Activated gamma-delta T cell (primary cell): Measurements from ENCODE around the gene ACVR2B.
"Not testable (repeated sequence)": the region's sequence is repeated elsewhere in the genome, so short reads cannot be mapped to it uniquely, and the experiment has no call there.

ENCODE experiments used
- DNase-seq: peaks from one replicate; lab custom pipeline; 2025; lab: John Stamatoyannopoulos, UW
- total RNA-seq, 2 donors: gene quantifications; one replicate each; lab custom pipeline; 2026; lab: John Stamatoyannopoulos, UW

ACVR2B gene
- 25.2 to 42.0 reads per million in 2 donors for total RNA-seq

DNA sequence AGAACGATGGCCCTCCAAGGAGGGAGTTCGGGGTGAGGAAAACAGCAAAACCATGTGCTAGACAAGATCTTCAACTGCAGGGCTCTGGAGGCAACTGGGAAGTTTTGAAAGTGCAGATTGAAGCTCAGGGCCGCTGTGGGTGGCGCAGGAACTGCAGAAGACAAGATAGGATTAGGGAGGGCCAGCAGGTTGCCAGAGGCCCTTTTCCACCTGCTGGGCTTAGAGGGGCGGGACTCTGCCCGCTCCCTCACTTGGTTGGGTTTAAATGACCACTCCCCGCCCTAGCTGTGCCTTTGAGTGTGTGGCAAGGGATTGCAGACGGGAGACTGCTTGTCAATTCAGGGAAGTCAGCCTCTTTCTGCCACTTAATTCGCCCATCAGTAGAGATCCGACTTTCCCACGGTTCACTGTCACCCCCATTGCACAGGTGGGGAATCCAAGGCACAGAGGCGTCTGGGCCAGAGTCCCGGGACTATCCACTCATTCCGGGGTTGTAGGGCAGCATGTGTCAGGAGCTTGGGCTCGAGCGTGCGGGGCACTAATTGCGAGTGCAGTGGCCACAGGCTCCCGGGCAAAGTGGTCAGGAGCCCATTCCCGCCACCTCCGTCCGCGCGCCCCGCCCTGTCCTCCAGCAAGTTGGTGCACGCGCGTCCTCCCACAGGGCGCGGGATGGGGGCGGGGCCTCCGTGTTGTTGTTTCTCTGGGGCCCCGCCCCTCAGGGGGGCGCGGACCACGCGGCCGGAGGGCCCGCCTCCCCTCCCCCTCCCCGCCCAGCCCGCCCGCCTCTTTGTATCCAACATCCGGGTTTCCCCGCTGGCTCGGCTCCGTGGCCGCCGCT is at the start of gene ACVR2B:
Gene ACVR2B, plus strand, starts transcription at position 816 of the 838 bp plus-strand sequence. CDS start 433 bp downstream, outside the sequence.
- DNase-seq: peak; percentile 31

DNA sequence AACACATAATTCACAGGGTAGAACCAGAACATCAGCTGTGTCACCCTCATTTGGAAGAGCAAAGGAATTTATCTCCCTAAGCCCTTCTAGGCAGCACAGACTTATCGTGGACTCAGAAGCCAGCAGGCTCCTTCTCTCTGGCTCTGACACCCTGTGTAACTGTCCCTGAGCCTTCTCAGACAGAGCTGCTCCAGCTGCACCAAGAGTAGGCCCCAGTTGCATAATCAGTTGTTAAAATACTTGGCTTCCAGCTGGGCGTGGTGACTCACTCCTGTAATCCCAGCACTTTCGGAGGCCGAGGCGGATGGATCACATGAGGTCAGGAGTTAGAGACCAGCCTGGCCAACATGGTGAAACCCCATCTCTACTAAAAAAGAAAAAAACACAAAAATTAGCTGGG is 49.4 kb upstream of the ACVR2B start:
- no peak for DNase-seq

DNA sequence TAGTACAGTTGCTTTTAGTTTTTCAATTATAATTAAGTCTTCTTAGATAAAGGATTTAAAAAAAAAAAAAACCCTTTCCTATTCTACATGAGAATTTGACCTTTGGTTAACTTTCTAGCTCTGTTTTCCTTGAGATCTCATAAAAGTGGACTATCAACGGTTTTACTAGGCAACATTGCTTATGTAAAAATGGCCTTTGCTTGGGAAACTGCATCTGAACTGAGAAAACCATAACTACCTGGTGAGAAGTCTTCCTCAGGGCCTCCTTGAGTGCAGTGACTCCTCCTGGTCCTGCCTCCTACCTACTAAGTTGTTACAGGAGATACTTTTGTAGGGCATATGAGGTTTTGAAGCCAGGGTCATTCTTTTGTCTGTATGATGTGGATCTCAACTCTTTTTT is 42.1 kb upstream of the ACVR2B start:
- no peak for DNase-seq

DNA sequence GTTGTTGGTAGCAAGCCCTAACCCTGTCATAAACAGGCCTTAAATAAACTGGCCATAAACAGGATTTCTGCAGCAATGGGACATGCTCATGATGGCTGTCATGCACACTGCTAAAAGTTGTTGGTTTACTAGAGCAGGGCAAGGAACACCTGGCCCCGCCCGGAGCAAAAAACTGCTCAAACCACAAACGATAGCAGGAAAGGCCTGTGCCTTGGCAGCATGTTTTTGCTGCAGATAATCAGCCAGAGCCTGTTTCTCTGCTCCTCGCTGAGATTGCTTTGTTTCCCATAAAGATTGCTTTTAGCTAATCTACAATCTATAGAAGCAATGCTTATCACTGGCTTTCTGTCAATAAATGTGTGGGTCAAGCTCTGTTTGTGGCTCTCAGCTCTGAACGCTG is 32.9 kb upstream of the ACVR2B start:
- not testable (repeated sequence) for DNase-seq

DNA sequence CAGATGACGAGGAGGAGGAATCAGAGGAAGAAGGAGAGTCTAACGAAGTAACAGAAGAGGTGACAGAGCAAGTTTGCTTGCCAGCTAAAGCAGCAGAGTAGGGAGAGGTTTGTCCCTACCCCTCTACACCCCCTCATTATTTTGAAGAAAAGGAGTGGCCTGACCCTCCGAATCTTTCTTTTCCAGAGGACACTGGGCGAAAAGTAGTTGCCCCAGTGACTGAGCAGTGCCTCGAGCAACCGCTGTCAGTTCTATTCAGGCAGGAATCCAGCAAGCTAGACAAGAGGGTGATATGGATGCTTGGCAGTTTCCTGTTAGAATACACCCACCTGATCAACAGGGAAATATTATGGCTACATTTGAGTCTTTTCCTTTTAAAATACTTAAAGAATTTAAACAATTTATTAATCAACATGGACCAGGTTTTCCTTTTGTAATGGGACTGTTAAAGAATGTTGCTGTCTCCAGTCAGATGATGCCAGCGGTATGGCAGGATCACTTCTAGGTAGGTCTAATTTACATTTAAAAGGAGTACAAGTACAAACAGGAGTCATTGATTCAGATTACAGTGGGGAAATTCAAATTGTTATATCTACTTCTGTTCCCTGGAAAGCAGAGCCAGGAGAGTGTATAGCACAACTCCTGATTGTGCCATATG is 31.9 kb upstream of the ACVR2B start:
- DNase-seq: no peak

DNA sequence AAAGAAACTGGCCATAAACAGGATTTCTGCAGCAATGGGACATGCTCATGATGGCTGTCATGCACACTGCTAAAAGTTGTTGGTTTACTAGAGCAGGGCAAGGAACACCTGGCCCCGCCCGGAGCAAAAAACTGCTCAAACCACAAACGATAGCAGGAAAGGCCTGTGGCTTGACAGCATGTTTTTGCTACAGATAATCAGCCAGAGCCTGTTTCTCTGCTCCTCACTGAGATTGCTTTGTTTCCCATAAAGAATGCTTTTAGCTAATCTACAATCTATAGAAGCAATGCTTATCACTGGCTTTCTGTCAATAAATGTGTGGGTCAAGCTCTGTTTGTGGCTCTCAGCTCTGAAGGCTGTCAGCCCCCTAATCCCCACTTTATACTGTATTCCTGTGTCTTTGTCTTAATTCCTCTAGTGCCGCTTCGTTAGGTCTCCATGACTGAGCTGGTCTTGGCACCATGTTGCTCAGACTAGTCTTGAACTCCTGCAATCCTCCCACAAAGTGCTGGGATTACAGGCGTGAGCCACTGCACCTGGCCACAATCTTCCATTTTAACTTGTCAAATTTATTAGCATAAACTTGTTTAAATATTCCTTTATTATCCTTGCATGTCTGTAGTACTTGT is 26.8 kb upstream of the ACVR2B start:
- not testable (repeated sequence) for DNase-seq

DNA sequence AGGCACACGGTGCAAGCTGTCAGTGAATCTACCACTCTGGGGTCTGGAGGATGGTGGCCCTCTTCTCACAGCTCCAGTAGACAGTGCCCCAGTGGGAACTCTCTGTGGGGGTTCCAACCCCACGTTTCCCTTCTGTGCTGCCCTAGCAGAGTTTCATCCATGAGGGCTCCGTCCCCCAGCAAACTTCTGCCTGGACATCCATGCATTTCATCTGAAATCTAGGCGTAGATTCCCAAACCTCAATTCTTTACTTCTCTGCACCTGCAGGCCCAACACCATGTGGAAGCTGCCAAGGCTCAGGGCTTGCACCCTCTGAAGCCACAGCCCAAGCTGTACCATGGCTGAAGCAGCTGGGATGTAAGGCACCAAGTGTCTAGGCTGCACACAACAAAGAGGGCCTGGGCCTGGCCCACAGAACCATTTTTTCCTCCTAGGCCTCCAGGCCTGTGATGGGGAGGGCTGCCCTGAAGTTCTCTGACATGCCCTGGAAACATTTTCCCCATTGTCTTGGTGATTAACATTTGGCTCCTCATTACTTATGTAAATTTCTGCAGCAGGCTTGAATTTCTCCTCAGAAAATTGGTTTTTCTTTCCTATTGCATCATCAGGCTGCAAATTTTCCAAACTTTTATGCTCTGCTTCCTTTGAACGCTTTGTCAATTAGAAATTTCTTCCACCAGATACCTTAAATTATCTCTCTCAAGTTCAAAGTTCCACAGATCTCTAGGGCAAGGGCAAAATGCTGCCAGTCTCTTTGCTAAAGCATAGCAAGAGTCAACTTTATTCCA is 20.6 kb upstream of the ACVR2B start:
- DNase-seq: not testable (repeated sequence)

DNA sequence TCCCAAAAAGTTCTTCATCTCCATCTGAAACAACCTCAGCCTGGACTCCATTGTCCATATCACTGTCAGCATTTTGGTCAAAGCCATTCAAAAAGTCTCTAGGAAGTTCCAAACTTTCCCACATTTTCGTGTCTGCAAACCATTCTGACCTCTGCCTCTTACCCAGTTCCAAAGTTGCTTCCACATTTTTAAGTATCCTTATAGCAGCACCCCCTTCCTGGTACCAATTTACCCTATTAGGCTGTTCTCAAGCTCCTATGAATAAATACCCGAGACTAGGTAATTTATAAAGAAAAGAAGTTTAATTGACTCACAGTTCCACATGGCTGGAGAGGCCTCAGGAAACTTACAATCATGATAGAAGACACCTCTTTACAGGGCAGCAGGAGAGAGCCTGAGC is 20.0 kb upstream of the ACVR2B start:
- DNase-seq: not testable (repeated sequence)

DNA sequence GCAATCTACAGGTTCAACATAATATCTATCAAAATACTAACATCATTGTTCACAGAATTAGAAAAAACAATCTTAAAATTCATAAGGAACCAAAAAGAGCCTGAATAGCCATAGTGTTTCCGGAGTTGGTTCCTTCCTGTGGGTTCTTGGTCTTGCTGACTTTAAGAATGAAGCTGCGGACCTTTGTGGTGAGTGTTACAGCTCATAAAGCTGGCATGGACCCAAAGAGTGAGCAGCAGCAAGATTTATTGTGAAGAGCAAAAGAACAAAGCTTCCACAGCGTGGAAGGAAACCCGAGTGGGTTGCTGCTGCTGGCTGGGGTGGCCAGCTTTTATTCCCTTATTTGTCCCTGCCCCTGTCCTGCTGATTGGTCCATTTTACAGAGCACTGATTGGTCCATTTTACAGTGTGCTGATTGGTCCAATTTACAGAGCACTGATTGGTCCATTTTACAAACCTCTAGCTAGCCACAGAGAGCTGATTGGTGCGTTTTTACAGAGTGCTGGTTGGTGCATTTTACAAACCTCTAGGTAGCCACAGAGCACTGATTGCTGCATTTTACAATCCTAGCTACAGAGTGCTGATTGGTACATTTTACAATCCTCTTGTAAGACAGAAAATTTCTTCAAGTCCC is 15.1 kb upstream of the ACVR2B start:
- not testable (repeated sequence) for DNase-seq

DNA sequence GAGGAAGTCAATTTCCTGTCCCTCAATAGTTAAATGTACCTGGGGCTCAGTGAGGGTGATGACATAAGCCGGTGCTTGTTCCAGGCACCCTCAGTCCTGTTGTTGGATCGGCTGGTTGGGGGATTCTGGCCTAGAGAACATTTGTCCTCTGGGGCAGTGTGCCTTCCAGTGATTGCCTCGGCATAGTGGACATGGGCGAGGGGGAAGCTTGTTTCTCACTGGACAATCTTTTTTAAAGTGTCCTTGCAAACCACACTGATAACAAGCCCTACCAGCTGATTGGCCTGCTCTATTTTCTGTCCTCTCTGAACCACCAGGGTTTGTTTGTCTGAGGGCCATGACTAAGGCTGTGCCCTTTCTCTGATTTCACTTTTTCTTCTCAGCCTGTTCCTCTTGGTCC is 10.5 kb upstream of the ACVR2B start:
- DNase-seq: not testable (repeated sequence)

DNA sequence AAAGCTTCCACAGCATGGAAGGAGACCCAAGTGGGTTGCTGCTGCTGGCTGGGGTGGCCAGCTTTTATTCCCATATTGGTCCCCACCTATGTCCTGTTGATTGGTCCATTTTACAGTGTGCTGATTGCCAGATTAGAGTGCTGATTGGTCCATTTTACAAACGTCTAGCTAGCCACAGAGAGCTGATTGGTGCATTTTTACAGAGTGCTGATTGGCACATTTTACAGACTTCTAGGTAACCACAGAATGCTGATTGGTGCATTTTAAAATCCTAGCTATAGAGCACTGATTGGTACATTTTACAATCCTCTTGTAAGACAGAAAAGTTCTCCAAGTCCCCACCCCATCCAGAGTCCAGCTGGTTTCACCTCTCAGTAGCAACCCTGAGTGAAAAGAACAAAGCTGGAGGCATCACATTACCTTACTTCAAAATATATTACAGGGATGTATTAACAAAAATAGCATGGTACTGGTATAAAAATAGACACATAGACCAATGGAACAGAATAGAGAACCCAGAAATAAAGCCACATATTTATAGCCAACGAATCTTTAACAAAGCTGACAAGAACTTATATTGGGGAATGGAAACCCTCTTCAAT is 7.5 kb upstream of the ACVR2B start:
- no peak for DNase-seq

DNA sequence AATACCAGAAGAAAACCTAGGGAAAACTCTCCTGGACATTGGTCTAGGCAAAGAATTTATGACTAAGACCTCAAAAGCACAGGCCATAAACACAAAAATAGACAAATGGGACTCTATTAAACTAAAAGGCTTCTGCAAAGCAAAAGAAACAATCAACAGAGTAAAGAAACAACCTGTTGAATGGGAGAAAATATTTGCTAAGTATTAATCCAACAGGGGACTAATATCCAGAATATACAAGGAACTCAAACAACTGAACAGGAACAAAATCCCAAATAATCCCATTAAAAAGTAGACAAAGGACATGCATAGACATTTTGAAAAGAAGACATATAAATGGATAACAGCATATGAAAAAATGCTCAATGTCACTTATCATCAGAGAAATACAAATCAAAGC is 6.9 kb upstream of the ACVR2B start:
- no peak for DNase-seq

DNA sequence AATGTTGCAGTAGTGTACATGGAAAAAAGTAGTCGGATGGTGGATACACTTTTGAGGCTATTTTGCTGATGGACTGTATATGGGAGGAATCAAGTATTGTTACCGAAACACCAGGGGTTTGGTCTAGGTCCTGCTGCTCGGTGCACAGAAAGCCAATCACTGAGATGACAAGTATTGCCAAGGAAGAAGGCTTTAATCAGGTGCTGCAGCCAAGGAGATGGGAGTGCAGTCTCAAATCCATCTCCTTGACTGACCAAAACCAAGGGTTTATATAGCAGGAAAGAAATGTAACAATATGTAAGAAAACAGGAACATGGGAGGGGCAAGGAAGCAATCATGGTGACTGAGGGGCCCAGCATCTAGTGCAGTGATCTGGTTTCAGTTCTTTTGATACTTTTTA is 2.8 kb upstream of the ACVR2B start:
- DNase-seq: no peak

DNA sequence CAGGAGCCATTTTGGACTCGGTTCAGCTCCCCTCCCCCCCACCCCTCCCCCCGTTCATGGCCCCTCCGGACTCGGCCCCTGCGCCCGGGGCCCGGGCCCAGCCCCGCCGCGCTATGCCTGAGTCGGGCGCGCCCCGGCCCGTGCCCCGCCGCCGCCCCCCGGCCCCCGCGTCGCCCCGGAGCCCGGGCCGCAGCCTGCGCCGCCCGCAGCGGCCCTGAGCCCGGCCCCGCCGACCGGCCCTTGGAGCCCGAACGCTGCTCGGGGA is 155 bp downstream of the ACVR2B start:
- no peak for DNase-seq

DNA sequence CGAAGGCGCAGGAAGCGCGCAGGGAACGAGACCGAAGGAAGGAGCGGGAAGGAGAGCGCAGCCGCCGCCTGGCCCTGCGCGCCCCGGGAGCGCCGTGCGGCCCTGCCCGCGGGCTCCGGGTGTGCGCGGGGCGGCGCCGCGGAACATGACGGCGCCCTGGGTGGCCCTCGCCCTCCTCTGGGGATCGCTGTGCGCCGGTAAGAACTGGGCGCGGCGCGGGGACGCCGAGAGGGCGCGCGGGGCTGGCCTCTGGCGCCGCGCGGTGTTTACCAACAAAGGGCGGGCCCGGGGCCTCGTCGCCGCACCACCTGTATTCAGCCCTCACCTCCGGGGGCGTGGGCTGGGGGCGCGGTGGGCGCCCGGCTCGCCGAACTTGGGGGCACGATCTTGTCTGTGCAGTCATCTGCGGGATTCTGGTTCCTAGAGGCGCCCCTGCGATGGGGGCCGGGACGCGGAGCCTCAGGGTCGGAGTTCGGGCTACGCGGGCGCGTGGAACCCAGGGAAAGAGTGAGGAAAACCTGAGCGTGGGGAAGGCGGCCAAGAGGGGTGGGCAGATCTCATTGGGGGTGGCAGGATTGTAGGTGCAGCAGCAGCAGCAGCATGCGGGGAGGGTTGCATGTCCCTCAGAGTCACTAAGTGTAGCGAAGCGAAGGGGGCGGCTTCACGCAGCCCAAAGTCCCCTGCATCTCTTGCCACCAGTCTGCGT is 641 bp downstream of the ACVR2B start:
- peak; percentile 13 for DNase-seq

DNA sequence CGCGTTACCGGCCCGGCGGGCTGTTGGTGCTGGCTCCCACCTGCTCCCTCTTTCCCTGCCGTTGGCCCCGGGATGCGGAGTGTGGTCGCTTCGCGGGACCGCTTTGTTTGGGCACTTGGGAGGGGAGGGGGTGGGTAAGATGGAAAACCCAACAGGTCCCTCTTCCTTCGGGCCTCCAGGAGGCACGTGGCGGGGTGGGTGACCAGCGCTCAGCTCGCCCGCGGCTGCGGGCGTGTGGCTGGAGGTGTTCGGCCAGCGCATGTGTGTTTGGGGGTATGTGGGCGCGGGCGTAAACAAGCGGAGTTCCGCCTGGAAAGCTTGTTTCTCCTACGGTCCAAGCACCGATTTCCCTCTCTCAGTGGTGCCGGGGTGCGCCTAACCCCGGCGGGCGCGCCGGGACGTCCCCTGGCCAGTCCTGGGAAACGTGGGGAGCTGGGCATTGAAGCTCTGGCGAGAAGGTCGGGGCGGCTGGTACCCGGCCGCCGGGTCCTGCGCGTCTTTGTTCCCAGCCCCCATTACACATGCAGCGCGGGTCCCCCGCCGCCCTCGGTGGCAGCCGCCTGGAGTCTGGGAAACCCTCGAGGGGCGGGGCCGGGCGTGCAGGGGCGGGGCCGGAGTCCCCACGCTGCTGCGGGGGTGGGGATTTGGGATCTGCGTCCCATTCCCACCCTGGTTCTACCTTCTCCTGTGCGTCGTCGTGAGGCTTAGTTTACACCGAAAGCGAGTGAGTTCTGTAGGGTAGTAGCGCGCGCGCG is 1.4 kb downstream of the ACVR2B start:
- DNase-seq: peak; percentile 15

DNA sequence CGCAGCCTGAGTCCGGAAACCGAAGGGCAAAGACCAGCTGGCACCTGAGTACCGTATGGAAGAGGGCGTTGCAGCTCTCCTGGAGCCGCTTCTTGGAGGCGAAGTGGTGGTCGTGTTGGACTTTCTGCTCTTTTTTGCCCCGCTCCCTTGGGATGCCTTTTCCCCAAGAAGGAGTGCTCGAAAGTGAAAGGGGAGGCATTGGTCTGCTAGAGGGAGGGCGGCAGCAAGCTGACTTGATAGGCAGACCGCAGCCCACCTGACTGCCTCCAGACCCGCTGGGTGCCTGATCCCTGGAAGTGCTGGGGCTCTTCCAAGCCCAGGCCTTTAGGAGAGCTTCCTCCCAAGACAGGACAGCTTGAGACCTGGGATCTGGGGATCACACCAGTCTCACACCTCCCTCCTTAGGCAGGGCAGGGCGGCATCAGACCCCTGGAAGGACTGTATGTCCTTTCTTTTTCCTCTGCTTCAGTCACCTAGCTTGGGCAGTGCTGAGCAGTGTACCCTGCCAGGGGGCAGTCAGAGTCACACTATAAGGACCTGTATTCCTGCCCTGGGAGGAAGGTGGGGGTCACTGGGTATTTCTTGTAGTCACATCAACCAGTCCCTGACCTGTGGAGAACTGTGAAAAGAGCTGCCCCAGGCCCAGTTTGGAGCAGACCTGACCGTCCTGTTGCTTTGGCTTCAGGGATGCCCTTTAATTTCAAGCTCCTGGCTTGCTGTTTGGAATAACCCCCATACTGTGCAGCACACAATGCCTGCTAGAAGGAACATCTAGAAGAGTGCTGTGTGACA is 2.1 kb downstream of the ACVR2B start:
- no peak for DNase-seq

DNA sequence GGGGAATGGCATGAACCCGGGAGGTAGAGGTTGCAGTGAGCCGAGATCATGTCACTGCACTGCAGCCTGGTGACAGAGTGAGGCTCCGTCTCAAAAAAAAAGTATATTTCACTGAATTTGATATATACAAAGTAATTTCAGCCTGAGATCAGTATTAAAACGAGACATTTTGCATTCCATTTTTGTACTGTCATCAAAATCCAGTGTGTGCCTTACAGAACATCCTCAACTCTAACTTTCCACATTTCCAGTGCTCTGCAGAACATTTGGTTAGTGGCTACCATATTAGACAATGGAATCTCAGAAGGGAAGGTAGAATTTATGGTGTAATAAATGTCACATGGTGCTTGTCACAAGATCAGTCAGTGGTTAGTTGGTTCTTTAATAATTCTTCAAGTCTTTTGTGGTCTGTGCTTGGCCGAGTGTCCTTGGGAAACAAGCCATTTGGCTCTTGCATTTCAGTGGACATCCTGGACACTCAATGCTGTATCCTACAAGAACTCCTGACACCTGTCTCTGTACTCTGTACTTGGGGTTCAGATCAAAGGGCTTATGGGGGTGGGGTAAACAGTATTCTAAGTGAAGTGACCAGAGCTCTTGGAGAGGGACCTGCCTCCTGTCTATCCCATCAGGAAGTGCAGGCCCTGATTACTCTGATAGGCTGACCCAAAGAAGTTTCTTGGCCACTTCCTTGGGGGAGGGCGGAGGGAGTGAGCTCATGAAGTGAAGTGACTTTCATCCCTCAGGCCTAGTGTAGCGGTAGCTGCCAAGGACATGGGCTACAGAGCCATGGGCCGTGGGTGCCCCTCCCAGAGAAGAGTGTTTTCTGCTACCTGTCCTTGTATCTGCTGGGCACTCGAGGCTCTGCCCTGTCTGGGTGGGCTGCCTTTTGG is 3.7 kb downstream of the ACVR2B start:
- DNase-seq: no peak
